Stimulated activated CD4-positive, alpha-beta T cell treated with anti-CD3 and anti-CD28 coated beads, Interleukin-12 subunit alpha, Interleukin-12 subunit beta, amount 100 ng/mL, for 4 hours (primary cell): ENCODE data around the gene ANO4.
"Not testable (repeated sequence)": the region's sequence is repeated elsewhere in the genome, so short reads cannot be mapped to it uniquely, and the experiment has no call there.

Source experiments
- DNase-seq: peaks from one replicate; pipeline ENCODE4 v3.0.0-alpha.2; 2020

ANO4 gene

DNA sequence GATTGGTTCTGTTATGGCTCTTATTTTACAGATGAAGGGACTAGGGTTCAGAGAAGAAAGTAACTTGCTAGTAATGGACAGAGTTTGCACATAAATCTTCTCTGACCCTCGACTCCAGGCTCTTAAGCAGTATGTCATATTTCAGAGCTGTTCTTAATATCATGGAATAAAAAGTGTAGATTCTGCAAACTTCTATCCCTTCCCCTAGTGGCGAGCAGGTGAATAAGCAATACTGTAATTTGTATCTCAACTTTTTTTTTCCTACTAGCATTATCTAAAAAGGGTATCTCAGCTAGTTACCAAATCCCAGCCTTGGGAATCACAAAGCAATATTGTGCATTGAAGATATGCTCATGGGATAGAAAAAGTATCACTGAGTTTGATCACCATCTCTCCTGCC, 83.2 kb downstream of the ANO4 start:
- DNase-seq, result no peak

DNA sequence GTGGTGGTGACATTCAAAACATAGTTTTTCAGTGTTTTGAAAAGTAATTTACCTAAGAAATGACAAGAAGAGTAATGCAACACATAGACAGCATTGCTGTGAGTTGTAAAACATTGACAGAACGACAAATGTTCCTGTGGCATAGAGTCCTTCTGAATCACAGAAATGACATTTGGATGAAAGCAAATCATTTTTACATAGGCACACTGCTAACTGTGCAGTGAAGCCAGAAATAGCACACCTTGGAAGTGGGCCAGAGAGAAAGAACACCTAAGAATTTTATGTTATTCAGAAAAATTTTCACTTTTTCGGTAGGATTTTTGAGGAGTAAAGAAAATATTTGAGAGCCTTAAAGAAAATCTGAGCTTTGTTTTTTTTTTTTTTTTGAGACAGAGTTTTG, 100.6 kb downstream of the ANO4 start:
- DNase-seq, result no peak

DNA sequence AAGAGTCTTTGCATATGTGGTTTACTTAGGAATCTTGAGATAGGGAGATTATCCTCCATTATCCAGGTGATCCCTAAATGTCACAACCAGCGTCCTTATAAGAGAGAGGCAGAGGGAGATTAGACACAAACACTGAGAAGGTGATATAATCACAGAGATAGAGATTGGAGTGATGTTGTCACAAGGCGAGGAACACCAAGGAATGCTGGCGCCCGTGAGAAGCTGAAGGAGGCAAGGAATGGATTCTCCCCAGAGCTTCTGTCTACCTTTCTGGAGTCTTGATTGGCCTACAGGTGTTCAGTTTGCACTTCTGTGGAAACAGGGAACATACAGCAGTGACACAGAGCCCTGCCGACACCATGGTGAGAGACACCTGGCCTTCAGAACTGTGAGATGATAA, 101.6 kb downstream of the ANO4 start:
- DNase-seq, result no peak

DNA sequence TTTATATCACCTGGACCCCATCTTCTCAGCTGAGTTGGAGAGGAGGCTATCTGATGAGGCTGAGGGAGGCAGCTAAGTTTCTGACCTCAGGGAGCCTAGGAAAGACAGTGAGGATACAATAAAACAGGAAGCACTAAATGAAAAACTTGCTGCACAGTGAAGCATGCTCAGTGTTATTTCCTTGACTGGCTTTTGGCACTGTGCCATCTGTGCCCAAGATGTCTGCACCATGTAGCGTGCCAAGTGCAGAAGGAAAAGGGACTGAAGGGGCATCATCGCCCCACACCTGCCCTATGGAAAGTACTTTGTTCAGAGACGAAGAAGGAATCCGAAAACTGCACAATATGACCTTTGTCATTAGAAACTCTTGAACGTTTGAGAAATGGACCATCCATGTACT, 102.7 kb downstream of the ANO4 start:
- DNase-seq, result no peak

DNA sequence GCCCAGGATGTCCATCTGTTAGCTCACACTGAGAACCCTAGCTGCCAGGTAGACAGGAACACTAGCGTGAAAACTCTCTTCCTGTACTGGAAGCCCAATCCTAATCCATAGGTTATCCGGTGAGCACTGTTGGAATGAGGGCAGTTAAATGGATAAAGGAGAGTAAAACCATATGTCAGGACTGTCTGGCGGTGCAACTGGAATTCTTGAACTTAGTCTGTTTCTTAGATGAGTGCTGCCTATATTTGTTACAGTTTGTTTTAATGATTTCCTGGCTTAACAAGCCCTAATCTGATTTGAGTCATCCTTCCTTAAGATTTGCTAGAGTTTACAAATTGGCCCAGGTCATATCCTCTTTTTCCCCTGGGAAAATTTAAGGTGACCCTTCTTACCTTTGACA, 104.7 kb downstream of the ANO4 start:
- DNase-seq, result no peak

DNA sequence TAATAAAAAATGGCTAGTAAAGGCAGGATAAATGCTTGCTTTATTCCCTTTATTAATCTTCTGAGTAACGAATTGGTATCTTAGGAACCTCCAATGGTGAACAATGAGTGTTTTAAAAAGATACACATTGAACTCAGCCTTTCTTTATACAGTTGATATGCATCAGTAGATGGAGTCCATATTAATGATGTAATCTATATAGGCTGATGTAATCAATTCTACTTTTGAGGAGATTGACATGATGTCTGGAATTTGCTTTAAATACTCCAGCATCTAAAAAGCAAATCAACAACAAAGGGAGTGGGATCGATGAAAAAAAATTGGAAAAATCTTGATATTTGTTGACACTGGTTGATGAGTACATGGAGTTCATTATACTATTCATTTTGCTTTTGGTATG, 106.2 kb downstream of the ANO4 start:
- no peak for DNase-seq

DNA sequence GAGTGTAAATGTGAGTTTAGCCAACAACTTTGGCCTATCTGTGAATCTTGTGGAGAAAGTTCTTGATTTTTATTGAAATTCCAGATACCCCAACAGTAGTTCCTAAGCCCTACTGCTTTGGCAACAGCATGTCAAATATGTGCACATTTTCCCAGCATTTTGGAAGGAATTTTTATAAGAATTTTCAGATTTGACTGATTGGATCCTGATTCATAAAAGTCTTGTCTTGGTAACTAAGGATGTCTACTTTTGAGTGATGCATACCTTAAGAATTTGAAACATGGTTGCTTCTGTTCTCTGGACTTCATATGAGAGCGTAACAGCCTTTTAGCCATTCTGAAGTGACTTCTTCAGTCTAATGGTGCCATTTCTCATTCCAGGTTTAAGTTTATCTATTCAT, 106.7 kb downstream of the ANO4 start:
- DNase-seq, result no peak

DNA sequence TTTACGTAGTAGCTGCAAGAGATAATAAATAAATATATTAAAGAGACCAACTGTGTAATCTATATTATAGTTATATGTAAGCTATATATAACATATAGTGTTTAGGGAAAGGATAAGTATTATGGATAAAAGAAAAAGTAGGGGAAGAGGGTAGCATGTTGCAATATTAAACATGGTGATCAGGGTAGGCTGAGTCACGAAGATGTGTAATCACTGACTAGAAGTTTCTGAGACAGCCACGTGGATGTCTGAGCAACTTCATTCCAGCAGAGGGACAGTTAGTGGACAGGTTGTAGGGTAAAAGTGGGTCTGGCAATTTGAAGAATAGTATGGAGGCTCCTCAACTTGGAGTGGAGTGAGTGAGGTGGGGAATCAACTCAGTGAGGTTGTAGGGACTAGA, 109.7 kb downstream of the ANO4 start:
- DNase-seq, result no peak

DNA sequence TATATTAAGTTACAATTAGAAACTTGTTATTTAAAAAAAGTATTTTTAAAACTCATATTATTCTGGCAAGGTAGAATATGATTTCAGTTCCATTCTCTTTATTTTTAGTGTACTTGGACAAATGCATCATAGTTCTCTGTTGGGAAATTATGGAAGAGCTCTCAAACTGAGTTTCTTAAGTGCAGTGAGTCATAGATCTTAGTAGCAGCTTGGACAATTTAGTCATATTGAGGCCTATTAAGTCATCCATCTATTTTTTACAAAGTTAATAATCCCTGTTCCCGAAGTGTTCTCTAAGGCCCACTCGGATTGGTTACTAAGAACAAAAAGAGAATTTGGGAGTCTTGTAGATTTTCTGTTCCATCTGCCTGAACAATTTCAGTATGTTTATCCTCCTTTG, 113.9 kb downstream of the ANO4 start:
- no peak for DNase-seq

DNA sequence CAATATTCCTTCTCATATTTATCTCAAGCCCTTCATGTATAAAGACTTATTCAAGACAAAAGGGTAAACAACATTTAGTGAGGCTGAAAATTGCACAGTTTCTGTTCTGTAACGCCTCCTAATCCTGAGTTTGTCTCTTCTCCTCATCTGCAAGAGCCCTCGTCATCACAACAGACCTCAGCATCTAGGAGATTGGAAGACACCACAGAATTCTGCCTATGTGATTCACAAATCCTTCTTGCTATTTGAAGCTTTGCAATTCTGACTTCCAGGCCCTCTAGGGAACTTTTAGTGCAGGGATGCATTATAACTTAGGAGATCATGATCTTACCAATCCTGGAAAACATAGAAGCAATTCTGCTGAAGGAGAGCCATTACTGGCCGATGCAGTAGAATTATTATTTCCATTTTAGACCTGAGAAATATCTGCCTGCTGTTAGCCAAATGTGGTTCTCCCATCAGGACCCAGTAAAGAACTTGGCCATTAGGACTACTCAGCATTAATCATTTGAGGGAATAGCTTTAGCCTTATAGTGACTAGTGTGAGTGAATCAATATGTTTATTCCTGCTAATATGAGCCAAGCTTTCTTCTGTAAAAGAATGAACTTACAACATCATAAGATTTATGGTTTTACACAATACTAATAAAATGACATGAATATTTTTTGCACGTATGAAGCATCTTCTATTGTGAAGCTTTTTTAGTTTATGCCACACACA, 119.5 kb downstream of the ANO4 start:
- no peak for DNase-seq

DNA sequence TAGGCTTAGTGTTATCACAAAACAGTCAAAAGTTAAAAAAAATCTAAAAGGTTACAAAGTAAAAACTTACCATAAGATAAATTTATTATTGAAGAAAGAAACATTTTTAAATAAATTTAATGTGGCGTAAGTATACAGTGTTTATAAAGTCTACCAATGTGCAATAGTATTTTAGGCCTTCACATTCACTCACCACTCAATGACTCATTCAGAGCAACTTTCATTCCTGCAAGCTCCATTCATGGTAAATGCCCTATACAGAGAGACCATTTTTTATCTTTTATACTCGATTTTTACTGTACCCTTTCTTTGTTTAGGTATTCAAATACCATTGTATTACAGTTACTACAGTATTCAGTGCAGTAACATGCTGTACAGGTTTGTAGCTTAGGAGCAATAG, 124.5 kb downstream of the ANO4 start:
- DNase-seq, result no peak

DNA sequence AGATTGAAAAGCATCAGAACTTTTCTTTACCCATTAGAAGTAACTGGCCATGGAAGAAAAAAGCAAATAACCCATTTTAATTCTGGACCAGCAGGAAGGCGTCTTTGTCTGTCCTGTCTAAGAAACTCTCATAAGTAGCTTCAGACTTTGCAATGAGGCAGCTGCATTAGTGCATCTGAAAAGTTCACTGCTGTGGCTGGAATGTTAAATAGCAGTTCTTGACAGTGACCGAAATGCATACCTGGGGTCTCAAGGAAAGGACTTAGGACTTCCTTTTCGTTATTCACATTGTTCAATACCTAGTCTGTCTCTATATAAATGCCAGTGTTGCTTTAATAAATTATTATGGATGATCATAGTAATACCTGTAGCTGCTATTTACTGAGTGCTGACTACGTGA, 125.9 kb downstream of the ANO4 start:
- DNase-seq, result no peak

DNA sequence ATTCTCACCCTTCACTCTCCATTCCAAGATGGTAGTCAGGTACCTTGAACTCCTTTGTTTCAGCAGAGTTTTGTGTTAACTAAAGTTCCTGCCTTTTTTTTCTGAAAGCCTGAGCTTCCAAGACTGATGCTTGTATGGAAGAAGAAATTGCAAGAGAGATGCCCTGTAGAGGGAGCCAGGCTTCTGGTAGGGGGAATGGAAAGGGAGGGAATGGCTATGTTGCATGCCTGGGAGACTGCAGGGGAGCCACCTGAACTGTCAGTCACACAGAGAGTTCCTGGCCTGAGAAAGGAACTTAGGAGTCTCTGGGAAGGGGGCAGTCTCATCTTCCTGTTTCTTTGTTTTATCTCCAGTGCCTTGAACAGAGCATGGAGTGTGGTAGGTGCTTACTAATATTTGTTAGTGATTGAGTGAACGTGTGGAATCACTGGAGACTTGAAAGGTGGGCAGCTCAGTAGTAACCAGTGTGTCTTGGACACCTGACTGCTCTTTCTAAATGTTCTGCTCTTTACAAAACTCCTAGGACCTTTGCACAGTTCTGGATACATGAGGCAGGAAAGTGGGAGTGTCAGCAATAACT, 132.2 kb downstream of the ANO4 start:
- DNase-seq, result no peak

DNA sequence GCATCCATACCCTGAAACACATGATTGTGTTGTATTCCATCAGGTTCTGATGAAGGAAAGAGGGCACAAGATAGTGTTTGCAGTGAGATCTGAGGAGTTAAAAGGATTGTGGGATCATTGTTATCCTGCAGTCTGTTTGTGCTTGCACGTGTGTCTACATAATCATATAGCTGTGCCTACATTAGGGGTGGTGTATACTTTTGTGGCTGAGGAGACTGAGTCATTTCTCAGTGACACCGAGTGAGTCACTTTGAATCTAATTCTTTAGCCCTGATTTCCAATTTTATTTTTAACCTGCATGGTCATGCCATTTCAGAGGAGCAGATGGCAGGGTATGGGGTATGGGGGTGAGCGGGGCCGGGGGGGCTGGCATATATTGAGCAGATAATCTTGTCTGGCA, 133.2 kb downstream of the ANO4 start:
- DNase-seq, result no peak

DNA sequence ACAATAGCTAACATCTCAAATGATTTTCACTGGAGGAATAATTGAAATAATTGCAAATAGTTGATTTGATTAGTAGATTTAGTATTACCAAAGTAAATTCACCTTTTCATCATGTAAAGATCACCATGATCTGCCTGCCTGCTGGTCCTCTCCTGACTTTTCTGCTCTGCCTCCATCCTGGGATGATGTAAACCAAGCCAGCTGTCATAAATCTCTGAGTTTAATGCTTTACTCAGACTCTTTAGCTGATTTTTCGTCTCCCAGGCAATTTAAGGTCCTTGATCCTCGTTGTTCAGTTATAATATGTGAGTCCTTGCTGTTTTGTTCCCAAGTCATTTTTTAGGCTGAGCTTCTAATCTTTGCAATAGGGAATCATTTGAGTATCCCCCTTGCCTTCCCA, 138.0 kb downstream of the ANO4 start:
- no peak for DNase-seq

DNA sequence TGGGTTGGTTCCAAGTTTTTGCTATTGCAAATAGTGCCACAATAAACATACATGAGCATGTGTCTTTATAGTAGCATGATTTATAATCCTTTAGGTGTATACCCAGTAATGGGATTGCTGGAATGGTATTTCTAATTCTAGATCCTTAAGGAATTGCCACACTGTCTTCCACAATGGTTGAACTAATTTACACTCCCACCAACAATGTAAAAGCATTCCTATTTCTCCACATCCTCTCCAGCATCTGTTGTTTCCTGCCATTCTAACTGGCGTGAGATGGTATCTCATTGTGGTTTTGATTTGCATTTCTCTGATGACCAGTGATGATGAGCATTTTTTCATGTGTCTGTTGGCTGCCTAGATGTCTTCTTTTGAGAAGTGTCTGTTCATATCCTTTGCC, 139.0 kb downstream of the ANO4 start:
- DNase-seq, result not testable (repeated sequence)

DNA sequence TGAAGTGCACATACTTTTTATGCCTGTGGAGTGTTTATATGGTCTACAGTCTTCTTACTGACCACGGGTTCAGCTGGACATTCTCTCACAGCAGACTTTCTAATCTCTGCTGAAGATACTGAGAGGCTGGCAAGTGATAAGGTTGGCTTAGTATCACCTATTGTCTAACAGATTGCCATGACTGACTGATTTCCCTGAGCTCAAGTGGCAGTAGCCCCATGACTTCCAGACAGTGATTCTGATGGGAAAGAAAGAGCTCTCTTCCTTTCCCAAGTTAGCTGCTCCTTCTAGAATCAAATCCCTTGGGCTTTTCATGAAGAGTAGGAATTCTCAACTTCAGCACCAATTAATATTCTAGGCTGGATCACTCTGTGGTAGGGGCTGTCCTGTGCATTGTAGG, 141.4 kb downstream of the ANO4 start:
- no peak for DNase-seq

DNA sequence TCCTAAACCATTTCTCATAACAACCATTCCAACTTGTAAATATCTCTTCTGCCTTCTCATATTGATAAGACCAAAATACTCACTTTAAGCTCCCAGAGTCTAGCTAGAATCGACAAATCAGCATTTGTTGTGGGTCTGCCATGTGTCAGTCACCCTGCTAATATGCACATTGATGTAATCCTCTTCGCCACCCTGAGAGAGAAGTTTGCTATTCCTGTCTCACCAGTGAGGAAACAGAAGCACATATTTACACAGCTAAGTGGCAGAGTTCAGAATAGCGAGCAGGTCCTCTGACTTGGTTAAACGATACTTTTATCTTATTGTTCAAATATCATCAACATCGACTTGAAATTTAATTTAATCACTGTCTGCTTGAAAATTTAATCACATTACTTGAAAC, 142.1 kb downstream of the ANO4 start:
- DNase-seq, result no peak

DNA sequence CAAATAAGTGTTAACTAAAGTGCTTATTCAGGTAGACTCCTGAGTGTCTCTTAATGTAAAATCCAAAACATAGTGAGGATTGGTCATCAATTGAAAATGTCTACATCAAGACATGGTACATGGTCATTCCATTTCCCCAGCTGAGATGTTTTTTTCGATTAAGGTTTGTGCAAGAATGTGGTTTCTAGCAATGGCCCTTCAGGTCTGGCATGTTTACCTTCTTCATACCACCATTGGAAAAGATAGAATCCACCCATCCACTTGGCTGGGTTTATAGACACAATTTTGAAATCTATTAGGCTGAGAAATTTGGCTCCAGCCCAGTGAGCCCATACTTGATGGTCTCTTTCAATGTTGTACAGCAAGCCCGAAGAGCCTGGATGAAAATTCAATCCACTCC, 145.9 kb downstream of the ANO4 start:
- DNase-seq, result no peak

DNA sequence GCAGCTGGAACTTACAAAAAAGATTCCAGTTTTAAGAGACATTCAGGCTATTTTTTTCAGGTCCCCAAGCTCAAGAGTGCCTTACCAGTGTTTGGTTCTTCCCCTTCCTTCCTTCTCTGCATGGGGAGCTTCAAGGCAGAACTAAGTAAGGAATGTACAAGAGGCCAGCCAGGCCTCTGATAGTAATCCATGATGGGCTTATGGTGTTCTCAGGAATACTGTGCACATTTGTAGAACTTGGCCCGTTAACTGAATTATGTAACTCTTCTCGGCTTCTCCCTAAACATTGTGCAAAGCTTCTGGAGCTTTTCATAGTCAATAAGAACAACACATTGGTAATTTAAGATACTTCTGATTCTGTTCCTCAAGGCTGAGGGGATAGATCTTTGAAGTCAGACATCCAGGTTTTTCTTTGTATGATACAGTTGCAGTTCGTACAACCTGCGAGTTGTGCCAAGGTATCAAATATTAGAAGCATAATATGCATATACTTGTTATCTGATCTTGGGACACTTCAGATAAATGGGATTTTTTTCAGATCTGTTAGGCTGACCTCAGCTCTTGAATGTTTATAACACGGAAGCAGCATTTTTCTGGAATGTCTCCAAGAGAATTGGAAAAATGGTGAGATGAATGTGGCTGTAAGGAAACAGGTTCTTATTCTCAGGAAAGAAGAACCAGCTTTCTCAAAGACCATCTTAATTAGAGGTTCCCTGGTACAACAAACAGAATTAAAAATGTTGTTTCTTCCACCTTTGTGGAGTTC, 148.6 kb downstream of the ANO4 start:
- no peak for DNase-seq

DNA sequence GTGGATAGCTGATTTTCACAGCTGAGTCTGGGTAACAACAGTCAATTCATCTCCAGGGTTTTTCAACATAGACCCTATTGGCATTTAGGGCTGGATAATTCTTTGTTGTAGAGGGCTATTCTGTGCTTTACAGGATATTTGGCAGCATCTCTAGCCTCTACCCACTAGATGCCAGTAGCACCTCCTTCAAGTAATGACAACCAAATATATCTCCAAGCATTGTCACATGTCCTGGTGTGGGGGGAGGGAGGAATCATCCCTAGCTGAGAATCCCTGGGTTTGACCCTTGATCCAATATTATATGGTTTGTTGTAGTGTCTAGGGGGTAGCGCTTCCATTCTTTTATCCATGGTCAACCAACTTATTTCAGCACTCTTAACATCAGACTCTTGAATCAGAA, 157.2 kb downstream of the ANO4 start:
- no peak for DNase-seq

DNA sequence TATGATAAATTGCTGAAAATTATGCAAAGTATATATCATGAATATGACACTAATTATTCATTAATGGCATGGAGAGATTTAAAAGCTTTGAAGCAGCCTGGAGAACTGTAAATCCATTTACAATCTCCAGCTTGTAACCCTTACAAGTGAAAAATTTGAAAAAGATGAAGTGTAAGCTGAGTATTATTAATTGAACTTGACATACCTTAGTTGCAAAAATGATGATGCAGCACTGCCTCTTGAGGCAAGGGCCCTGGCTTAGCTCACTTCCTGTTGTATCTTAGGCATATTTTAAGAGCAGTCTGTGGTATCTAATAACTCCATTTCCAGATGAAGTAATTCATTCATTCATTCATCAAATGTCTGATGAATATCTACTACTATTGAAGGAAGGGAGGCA, 158.6 kb downstream of the ANO4 start:
- no peak for DNase-seq

DNA sequence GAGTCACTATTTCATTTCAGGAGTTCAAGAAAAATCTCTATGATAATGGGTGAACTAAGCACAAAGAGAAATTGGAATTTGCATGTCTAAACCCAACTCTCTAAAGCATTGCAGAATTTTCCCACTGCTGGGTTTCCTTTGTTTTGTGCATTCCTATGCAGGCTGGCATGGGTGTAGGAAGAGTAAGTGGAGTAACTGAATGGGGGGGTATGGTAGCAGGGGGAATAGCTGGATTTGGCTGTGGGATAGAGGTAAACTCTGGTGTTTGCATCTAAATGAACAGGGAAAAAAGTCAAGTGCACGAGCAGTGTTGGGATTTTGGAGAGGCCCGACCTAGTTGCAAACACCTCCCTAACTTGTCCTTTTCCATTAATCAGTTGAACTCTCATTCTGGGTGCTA, 159.1 kb downstream of the ANO4 start:
- DNase-seq, result no peak

DNA sequence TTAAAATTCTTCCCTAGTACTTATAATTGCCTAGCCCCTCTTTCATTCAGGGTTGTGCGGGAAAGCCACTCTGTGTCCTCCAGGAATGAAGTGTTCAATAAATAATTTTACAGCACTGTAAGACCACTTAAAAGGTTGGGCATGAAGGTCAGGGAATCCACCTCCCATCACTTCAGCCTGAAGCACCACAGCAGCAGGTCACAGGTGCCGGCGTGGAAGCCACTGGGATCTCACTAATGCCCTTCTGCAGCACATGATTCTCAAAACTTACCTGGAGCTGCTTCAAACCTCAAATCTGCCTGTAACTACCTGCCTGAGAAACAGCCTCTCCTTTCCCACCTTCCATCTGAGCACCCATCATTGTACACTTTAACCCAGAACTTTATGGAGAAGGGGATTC, 159.5 kb downstream of the ANO4 start:
- DNase-seq, result no peak

DNA sequence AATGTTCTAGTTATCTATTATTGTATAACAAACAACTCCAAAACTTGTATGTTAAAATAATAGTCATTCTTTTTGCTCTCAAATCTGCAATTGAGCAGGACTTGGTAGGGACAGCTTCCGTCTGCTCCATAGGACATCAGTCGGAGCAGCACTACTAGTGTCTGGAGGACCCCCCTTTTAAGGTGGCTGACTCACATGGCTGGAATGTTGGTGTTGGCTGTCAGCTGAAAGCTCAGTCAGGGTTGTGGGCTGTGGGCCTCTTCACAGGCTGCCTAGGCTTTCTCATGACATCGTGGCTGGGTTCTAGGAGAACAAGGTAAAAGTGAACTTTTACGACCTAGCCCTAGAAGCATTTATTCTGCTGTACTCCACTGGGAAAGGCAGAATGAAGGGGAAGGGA, 160.6 kb downstream of the ANO4 start:
- DNase-seq, result no peak
